ACC112 (cell line): Measurements from ENCODE around the gene PAPOLB.

Experiments
- H2AFZ ChIP-seq: fragments of 200-600 bp; sonication (generic); one replicate; pipeline ENCODE4 v1.6.0; 2017; ENCODE audit warnings: antibody characterized with exemption, low read length; ENCODE audit not compliant: unreplicated experiment
- H3K27ac ChIP-seq: fragments of 200-600 bp; sonication (generic); 2 replicates; pipeline ENCODE4 v1.5.1; 2014; ENCODE audit warnings: low read depth, mild to moderate bottlenecking, antibody characterized with exemption, low read length, moderate library complexity
- H3K27me3 ChIP-seq: fragments of 200-600 bp; sonication (generic); 2 replicates; pipeline ENCODE4 v1.6.1; 2014; ENCODE audit warnings: mild to moderate bottlenecking, antibody characterized with exemption, low read length, moderate library complexity, mixed read lengths; ENCODE audit not compliant: insufficient read depth
- H3K36me3 ChIP-seq: fragments of 200-600 bp; sonication (generic); 2 replicates; pipeline ENCODE4 v1.6.1; 2016; ENCODE audit warnings: mild to moderate bottlenecking, antibody characterized with exemption, low read length, moderate library complexity, mixed read lengths; ENCODE audit not compliant: insufficient read depth
- H3K4me1 ChIP-seq: fragments of 200-600 bp; sonication (generic); one replicate; pipeline ENCODE4 v1.6.1; 2016; ENCODE audit warnings: low read length, mixed read lengths; ENCODE audit not compliant: insufficient read depth, unreplicated experiment, control insufficient read depth
- H3K4me3 ChIP-seq: fragments of 200-600 bp; sonication (generic); 2 replicates; pipeline ENCODE4 v1.5.1; 2014; ENCODE audit warnings: mild to moderate bottlenecking, low read depth, low read length
- H3K79me2 ChIP-seq: fragments of 200-600 bp; sonication (generic); one replicate; pipeline ENCODE4 v1.6.0; 2016; ENCODE audit warnings: low read length; ENCODE audit not compliant: control insufficient read depth, unreplicated experiment, insufficient read depth

Gene PAPOLB

DNA sequence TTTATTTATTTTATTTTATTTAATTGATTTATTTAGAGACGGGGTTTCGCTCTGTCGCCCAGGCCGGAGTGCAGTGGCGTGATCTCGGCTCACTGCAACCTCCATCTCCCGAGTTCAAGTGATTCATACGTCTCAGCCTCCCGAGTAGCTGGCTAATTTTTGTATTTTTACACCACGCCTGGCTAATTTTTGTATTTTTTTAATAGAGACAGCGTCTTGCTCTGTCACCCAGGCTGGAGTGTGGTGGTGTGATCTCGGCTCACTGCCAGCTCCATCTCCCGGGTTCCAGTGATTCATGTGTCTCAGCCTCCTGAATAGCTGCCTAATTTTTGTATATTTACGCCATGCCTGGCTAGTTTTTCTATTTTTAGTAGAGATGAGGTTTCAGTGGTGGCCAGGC lies 52.2 kb downstream of the PAPOLB start:
- Histone ChIP-seq H2AFZ (no peak overlapping the region), H3K36me3 (no peaks in the 10 kb centered on the region), H3K27me3 (no peaks in the 10 kb centered on the region), H3K27ac (no peak overlapping the region), H3K79me2 (no peaks in the 10 kb centered on the region), H3K4me1 (no peaks in the 10 kb centered on the region), H3K4me3 (no peak overlapping the region)

DNA sequence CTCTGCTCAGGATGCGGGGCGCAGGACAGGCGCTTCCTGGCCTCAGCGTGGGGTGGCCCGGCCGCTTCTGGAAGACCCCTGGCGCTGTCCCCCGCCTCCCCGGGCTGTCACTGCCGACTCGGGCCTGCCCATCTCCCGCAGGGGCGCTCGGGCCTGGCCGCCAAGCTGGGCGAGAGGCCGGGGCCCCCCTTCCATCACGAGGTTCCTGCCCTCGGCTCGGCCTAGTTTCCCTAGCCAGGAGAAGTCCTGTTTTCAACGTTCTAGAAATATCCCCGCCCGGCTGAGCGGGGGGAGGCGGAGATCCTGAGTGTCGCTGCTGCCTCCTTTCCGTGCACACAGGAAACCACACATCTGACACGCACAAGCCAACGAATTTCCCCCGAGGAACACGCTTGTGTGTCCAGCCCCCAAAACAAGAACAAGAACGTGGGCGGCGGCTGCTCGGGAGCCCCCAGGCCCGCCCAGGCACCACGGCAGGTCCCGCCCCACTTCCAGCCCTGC lies 52.7 kb downstream of the PAPOLB start:
- Histone ChIP-seq H3K4me1 (no peaks in the 10 kb centered on the region), H2AFZ (no peak overlapping the region), H3K36me3 (no peaks in the 10 kb centered on the region), H3K27me3 (no peaks in the 10 kb centered on the region), H3K4me3 (no peak overlapping the region), H3K79me2 (no peaks in the 10 kb centered on the region), H3K27ac (no peak overlapping the region)

- Histone ChIP-seq H3K36me3 (no peaks in the 10 kb centered on the region), H3K4me1 (no peaks in the 10 kb centered on the region), H3K4me3 (no peak overlapping the region), H3K27ac (no peak overlapping the region), H2AFZ (no peak overlapping the region), H3K79me2 (no peaks in the 10 kb centered on the region), H3K27me3 (no peaks in the 10 kb centered on the region)
Measured at GRCh38 chr7:4808565-4808964, 53.3 kb downstream of the PAPOLB start.

DNA sequence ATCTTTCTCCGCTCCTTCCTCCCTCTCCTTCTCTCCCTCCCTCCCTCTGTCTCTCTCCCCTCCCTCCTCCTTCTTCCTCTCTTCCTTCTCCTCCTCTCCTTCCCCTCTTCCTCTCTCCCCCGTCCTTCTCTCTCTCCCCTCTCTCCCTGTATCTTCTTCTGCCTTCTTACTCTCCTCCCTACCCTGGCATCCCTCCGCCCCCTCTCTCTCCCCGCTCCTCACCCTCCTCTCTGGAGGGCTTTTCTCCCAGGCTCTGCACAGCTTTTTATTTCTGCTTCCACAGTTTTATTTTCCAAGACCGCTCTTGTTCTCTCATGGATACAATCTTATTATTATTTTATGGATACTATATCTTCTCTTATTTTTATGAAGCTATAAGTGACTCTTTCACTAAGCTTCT lies 53.8 kb downstream of the PAPOLB start:
- Histone ChIP-seq H2AFZ (no peak overlapping the region), H3K36me3 (no peaks in the 10 kb centered on the region), H3K27ac (no peak overlapping the region), H3K4me3 (no peak overlapping the region), H3K79me2 (no peaks in the 10 kb centered on the region), H3K4me1 (no peaks in the 10 kb centered on the region), H3K27me3 (no peaks in the 10 kb centered on the region)
